H1 (cell line): ENCODE results near the gene TTBK2.

Experiments used
- CBX5 ChIP-seq: fragments of 300-800, 300-1000 bp; sonication (generic); IDR thresholded peaks from 2 replicates; pipeline ENCODE4 v1.7.1; 2016; ENCODE audit warnings: antibody characterized with exemption, low read length, low read depth
- CHD2 ChIP-seq: IDR thresholded peaks from 2 replicates; pipeline ENCODE4 v1.6.1; 2012; ENCODE audit warnings: low read length, improper control_type of control experiment
- EP300 ChIP-seq, 2 experiments: IDR thresholded peaks; 1 replicate in 1 of 2; 2 replicates in 1 of 2; pipeline ENCODE4 v1.6.1; 2011 to 2012; ENCODE audit warnings: low read depth in 2 of 2, low read length in 2 of 2, mild to moderate bottlenecking in 2 of 2, borderline replicate concordance in 1 of 2, inconsistent platforms in 1 of 2, moderate library complexity in 1 of 2
- EZH2 ChIP-seq: fragments of 200-600 bp; sonication (generic); IDR thresholded peaks from 2 replicates; pipeline ENCODE4 v1.7.1; 2012; ENCODE audit warnings: low read depth, mild to moderate bottlenecking, moderate library complexity, low read length, inconsistent platforms; ENCODE audit not compliant: severe bottlenecking
- POLR2A ChIP-seq, 2 experiments: IDR thresholded peaks; 1 replicate in 1 of 2; 2 replicates in 1 of 2; pipeline ENCODE4 v1.6.1; 2011; ENCODE audit warnings: low read depth in 2 of 2, low read length in 2 of 2, mild to moderate bottlenecking in 2 of 2; ENCODE audit errors: control extremely low read depth in 1 of 2
- POLR2AphosphoS5 ChIP-seq: IDR thresholded peaks from 2 replicates; pipeline ENCODE4 v1.6.1; 2011; ENCODE audit warnings: low read depth, low read length
- TAF1 ChIP-seq: IDR thresholded peaks from 2 replicates; pipeline ENCODE4 v1.6.1; 2011; ENCODE audit warnings: mild to moderate bottlenecking, low read depth, low read length
- TF ChIP-seq, protein P1 (sequence below), 3 experiments: IDR thresholded peaks; 1 replicate in 2 of 3; 2 replicates in 1 of 3; pipeline versions ENCODE4 v1.5.1 to v1.6.1; 2011; ENCODE audit warnings: low read length in 3 of 3, mild to moderate bottlenecking in 3 of 3, inconsistent platforms in 2 of 3, low read depth in 1 of 3, moderate library complexity in 1 of 3; ENCODE audit not compliant: insufficient read depth in 1 of 3; ENCODE audit errors: control extremely low read depth in 1 of 3
- TF ChIP-seq, protein P2 (sequence below): IDR thresholded peaks from 2 replicates; pipeline ENCODE4 v1.6.1; 2012; ENCODE audit warnings: inconsistent platforms

DNA sequence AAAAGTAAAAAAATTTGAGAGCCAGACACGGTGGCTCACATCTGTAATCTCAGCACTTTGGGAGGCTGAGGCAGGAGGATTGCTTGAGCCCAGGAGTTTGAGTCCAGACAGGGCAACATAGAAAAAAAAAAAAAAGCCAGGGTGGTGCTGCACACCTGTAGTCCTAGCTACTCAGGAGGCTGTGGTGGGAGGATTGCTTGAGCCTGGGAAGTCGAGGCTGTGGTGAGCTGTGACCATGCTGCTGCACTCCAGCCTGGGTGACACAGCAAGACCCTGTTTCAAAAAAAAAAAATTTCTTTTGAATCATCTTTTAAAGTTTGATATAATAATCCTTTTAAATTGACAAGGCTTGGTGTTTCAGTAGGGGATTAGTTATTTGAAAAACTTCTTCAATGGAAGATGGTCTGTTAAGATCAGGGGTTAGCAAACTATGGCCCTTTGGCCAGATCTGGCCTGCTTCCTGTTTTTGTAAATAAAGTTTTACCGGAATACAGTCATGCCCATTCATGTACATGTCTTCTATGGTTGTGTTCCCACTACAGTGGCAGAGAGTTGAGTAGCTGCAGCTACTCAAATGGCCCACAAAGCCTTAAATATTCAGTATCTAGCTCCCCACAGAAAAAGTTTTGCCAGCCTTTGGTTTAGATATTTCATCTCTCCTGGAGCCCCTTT is 212.6 kb downstream of the TTBK2 start:
- TF ChIP-seq, protein P1, sequence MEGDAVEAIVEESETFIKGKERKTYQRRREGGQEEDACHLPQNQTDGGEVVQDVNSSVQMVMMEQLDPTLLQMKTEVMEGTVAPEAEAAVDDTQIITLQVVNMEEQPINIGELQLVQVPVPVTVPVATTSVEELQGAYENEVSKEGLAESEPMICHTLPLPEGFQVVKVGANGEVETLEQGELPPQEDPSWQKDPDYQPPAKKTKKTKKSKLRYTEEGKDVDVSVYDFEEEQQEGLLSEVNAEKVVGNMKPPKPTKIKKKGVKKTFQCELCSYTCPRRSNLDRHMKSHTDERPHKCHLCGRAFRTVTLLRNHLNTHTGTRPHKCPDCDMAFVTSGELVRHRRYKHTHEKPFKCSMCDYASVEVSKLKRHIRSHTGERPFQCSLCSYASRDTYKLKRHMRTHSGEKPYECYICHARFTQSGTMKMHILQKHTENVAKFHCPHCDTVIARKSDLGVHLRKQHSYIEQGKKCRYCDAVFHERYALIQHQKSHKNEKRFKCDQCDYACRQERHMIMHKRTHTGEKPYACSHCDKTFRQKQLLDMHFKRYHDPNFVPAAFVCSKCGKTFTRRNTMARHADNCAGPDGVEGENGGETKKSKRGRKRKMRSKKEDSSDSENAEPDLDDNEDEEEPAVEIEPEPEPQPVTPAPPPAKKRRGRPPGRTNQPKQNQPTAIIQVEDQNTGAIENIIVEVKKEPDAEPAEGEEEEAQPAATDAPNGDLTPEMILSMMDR (IDR thresholded peaks at IDR 0.05; ENCODE audit: control extremely low read depth in 1 of 3, insufficient read depth in 1 of 3, low read depth in 1 of 3, low read length in 3 of 3), result no peak
- no peak for TF ChIP-seq POLR2A (IDR thresholded peaks at IDR 0.05; ENCODE audit: control extremely low read depth in 1 of 2, low read depth in 2 of 2, low read length in 2 of 2)
- no peak for TF ChIP-seq CHD2
- no peak for TF ChIP-seq EP300 (IDR thresholded peaks at IDR 0.05; ENCODE audit: borderline replicate concordance in 1 of 2, low read depth in 2 of 2, low read length in 2 of 2)
- TF ChIP-seq, protein P2, sequence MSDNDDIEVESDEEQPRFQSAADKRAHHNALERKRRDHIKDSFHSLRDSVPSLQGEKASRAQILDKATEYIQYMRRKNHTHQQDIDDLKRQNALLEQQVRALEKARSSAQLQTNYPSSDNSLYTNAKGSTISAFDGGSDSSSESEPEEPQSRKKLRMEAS, result no peak
- no peak for TF ChIP-seq CBX5
- no peak for TF ChIP-seq POLR2AphosphoS5
- TF ChIP-seq TAF1, result no peak
- TF ChIP-seq EZH2, result no peak
